ENCODE measurements around the gene RSPH3. TPM values are rescaled to one million over a fixed set of nuclear protein-coding genes. Genes with fewer than 3 reads are reported as not detected.
A peak's percentile ranks its signal among the peaks of the same experiment; 100 is the strongest.

The RSPH3 gene
- total and polyA plus RNA-seq, 2 of the 8 experiments (the other 6 are each of a cell fraction or from before 2014, with no cell fraction given), result 0.60 to 2.7 TPM

DNA sequence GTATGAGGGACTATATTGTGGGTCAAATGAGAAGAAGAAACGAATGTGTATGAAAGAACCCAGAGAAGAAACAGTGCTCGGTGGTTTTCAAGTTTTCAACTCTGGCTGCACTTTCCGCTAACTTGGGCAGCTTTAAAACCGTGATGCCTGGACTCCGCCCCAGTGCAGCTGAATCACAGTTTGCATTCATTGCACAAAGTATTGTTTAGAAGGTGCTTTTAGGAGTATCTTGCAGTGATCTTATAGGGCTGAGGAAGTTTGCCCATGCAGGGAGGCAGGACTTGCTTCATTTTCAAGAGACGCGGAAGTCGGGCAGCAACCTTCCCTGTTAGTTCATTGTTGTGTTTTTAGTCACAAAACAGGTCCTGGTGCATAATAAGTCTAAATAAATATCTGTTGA lies 52.7 kb downstream of the RSPH3 start:
- Histone ChIP-seq H3K23ac (ENCODE audit: insufficient read length) (no peak overlapping the region), H3K4me1 (replicated peaks in 1 of 4; ENCODE audit: control insufficient read depth in 3 of 4, insufficient read depth in 4 of 4, low read length in 3 of 4) (no peaks in the 10 kb centered on the region)

More for the DNA sequence above, 52.7 kb downstream of the RSPH3 start:
- Histone ChIP-seq H3K4me3 (ENCODE audit: extremely low read depth in 1 of 4, insufficient read depth in 2 of 4, low read depth in 3 of 4, low read length in 4 of 4) (no peak overlapping the region), H3K4me2 (ENCODE audit: insufficient read depth in 1 of 2, low read depth in 2 of 2, low read length in 2 of 2) (no peak overlapping the region), H3K27ac (ENCODE audit: low read depth, low read length) (no peak overlapping the region), H3K79me2 (ENCODE audit: control insufficient read depth in 1 of 2, insufficient read depth in 2 of 2, low read length in 2 of 2) (no peaks in the 10 kb centered on the region), H4K8ac (ENCODE audit: extremely low read depth, insufficient read depth, low read length) (no peak overlapping the region), H3K4ac (replicated peaks; ENCODE audit: insufficient read length, low read depth, low read length) (no peak overlapping the region), H2BK12ac (ENCODE audit: low read depth, low read length) (no peak overlapping the region), H4K91ac (replicated peaks; ENCODE audit: insufficient read length, low read length) (no peak overlapping the region), H3K9ac (replicated peaks in 1 of 4; ENCODE audit: extremely low read depth in 1 of 4, low read depth in 3 of 4, low read length in 3 of 4) (no peak overlapping the region), H3K27me3 (replicated peaks in 1 of 4; ENCODE audit: control insufficient read depth in 3 of 4, extremely low read depth in 1 of 4, insufficient read depth in 3 of 4, low read length in 3 of 4) (no peaks in the 10 kb centered on the region), H3K23me2 (ENCODE audit: low read depth, low read length) (no peaks in the 10 kb centered on the region), H2BK5ac (ENCODE audit: low read depth, low read length) (no peak overlapping the region), H3K9me3 (ENCODE audit: insufficient read depth in 2 of 2, low read depth in 1 of 2, low read length in 1 of 2) (no peaks in the 10 kb centered on the region; a peak in 1 of 4 replicates), H3K56ac (replicated peaks; ENCODE audit: insufficient read length, low read depth, low read length) (no peak overlapping the region), H4K5ac (ENCODE audit: insufficient read length, low read depth, low read length) (no peak overlapping the region), H2BK15ac (ENCODE audit: low read length) (no peak overlapping the region), H3K18ac (ENCODE audit: extremely low read depth, low read length) (no peak overlapping the region), H3K14ac (ENCODE audit: insufficient read length) (no peak overlapping the region), H2AK5ac (ENCODE audit: low read depth, low read length) (no peak overlapping the region), H2BK120ac (replicated peaks; ENCODE audit: low read depth, low read length) (no peak overlapping the region), H2BK20ac (ENCODE audit: low read length) (no peak overlapping the region), H3K36me3 (ENCODE audit: control insufficient read depth in 2 of 4, insufficient read depth in 4 of 4, low read length in 3 of 4) (no peaks in the 10 kb centered on the region), H3K79me1 (ENCODE audit: low read depth, low read length) (no peaks in the 10 kb centered on the region), H2AFZ (ENCODE audit: low read length) (peak overlapping the region; percentile 54; the same call in 1 of the 2 replicates), H4K20me1 (replicated peaks in 1 of 2; ENCODE audit: control insufficient read depth in 1 of 2, insufficient read depth in 2 of 2, low read length in 2 of 2) (no peaks in the 10 kb centered on the region)
- TF ChIP-seq SP2 (IDR thresholded peaks at IDR 0.05; ENCODE audit: low read length) (no peak), KDM1A (IDR thresholded peaks at IDR 0.05; ENCODE audit: borderline replicate concordance, low read length) (no peak), EP300 (IDR thresholded peaks at IDR 0.05; ENCODE audit: borderline replicate concordance in 1 of 2, low read depth in 2 of 2, low read length in 2 of 2) (no peak), GTF2F1 (IDR thresholded peaks at IDR 0.05; ENCODE audit: borderline replicate concordance, low read depth, low read length) (no peak), BRCA1 (IDR thresholded peaks at IDR 0.05; ENCODE audit: low read depth, low read length) (no peak), RFX5 (IDR thresholded peaks at IDR 0.05; ENCODE audit: borderline replicate concordance, low read depth, low read length) (no peak), SIN3A (conservative IDR thresholded peaks at IDR 0.05 in 1 of 2, IDR thresholded peaks at IDR 0.05 in 1 of 2; ENCODE audit: low read depth in 1 of 2, low read length in 2 of 2) (no peak), TAF7 (optimal IDR thresholded peaks at IDR 0.05; ENCODE audit: borderline replicate concordance, low read depth, low read length) (no peak), NANOG (IDR thresholded peaks at IDR 0.05; ENCODE audit: insufficient read depth, low read depth, low read length, poor library complexity, severe bottlenecking) (no peak), SIX5 (IDR thresholded peaks at IDR 0.05; ENCODE audit: low read depth, low read length) (no peak)
- TF ChIP-seq, protein P1, sequence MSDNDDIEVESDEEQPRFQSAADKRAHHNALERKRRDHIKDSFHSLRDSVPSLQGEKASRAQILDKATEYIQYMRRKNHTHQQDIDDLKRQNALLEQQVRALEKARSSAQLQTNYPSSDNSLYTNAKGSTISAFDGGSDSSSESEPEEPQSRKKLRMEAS (IDR thresholded peaks at IDR 0.05), result no peak
- WGBS, 2 experiments (ENCODE audit: extremely low coverage in 1 of 2, insufficient coverage in 1 of 2, insufficient read length in 1 of 2, insufficient replicate concordance in 2 of 2, low coverage in 1 of 2, low lambda C conversion rate in 2 of 2, missing lambda C conversion rate in 1 of 2), result 87% methylated on average over 8 of the region's 8 CpGs; no CpG with 5 or more reads in 1 of the 2 experiments
- FAIRE-seq, result no peak
- ChIA-PET POLR2A (ENCODE audit: partially characterized antibody) (no interaction called here), CTCF (ENCODE audit: partially characterized antibody) (interaction anchor here (0.7 to 1.1 kb wide), 2 partner anchors 125 to 153 kb away, joined by 3 read pairs; no protein-coding TSS in a partner anchor)
- no peak for DNase-seq (ENCODE audit: low read depth in 1 of 2, low spot score in 2 of 2)

Data from H1 (cell line).